Amygdala (tissue), 56 donors: Measurements from ENCODE around the gene HSPB9.

Source experiments
- DNase-seq, 56 donors: peaks; one replicate each; lab custom pipeline; 2025; lab: John Stamatoyannopoulos, UW

The HSPB9 gene

GRCh38 chr17:42118126-42118510, 4.5 kb upstream of the HSPB9 start:
- no peak for DNase-seq

- no peak for DNase-seq
These were observed 4.1 kb upstream of the HSPB9 start for GRCh38 chr17:42118545-42118944.

GRCh38 chr17:42119301-42119700, 3.3 kb upstream of the HSPB9 start:
- no peak for DNase-seq

GRCh38 chr17:42120161-42120769, 2.3 kb upstream of the HSPB9 start:
- no peak for DNase-seq

- DNase-seq = peak in 55 of 56 donors; percentile 26 to 89 (median 72)
These were observed 1.5 kb upstream of the HSPB9 start, which contains the start of gene KAT2A for GRCh38 chr17:42120770-42121769. Gene KAT2A, minus strand, starts transcription at chr17:42121367. Its CDS starts 63 bp downstream, at chr17:42121304.

GRCh38 chr17:42124256-42124655, 1.7 kb downstream of the HSPB9 start:
- no peak for DNase-seq

- no peak for DNase-seq
These were observed 3.0 kb downstream of the HSPB9 start for GRCh38 chr17:42125565-42125964.

- no peak for DNase-seq
These were observed 4.2 kb downstream of the HSPB9 start for GRCh38 chr17:42126836-42127235.

GRCh38 chr17:42127414-42127813, 4.8 kb downstream of the HSPB9 start:
- no peak for DNase-seq

GRCh38 chr17:42129109-42129837, 6.7 kb downstream of the HSPB9 start:
- peak in 11 of 56 donors; percentile 4 to 57 (median 38) for DNase-seq

GRCh38 chr17:42130310-42130936, 7.8 kb downstream of the HSPB9 start:
- no peak for DNase-seq

- DNase-seq = no peak
These were observed 8.6 kb downstream of the HSPB9 start for GRCh38 chr17:42131232-42131631.

GRCh38 chr17:42131981-42132432, 9.4 kb downstream of the HSPB9 start:
- DNase-seq = no peak

GRCh38 chr17:42132941-42133340, 10.3 kb downstream of the HSPB9 start:
- DNase-seq = peak in 48 of 56 donors; percentile 5 to 87 (median 56)

GRCh38 chr17:42133461-42134041, 10.9 kb downstream of the HSPB9 start:
- DNase-seq = peak in 1 of 56 donors; percentile 16

- no peak for DNase-seq
These were observed 12.5 kb downstream of the HSPB9 start for GRCh38 chr17:42135151-42135550.

- DNase-seq = no peak
These were observed 13.4 kb downstream of the HSPB9 start for GRCh38 chr17:42135664-42136653.

- DNase-seq = no peak
These were observed 14.0 kb downstream of the HSPB9 start for GRCh38 chr17:42136654-42137051.
